Activated CD4-positive, alpha-beta T cell treated with anti-CD3 and anti-CD28 coated beads, Interleukin-2, amount 50 U/mL, for 48 hours (primary cell): ENCODE measurements around the gene CACNG3.
"Not testable (repeated sequence)": the region's sequence is repeated elsewhere in the genome, so short reads cannot be mapped to it uniquely, and the experiment has no call there.

ENCODE experiments used
- DNase-seq, 2 experiments: peaks; one replicate each; pipeline ENCODE4 v3.0.0-alpha.2; 2020

CACNG3 gene

DNA sequence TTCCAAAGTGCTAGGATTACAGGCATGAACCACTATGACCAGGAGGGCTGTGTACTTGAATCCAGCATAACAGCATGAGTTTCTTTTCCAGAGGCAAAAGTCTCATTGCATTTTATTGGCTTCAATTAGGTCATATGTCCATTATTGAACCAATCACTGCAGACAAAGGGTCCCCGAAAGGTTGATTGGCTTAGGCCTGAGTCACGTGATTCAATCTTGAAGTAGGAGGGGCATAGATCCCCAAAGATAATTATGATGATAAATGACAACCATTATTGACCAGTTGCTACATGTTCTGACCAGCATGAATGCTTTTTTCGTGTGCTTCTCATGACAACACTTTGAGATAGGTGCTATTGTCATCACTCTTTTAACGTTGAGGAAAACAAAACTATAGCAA, 25.3 kb downstream of the CACNG3 start:
- no peak for DNase-seq

DNA sequence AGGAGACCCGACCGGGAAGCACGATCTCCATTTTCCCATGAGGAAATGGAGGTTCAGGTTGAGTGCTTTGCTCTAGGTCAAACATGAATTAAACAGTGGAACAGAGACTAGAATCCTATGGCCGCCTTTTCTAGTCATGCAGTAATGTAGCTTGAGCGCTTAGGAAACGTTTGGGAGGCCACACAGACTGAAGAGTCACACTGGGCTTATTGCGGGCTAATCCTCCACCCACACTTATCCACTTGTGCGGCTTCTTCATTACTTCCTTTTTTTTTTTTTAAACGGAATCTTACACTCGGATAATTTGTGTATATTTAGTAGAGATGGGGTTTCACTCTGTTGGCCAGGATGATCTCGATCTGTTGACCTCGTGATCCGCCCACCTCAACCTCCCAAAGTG, 26.0 kb downstream of the CACNG3 start:
- no peak for DNase-seq

DNA sequence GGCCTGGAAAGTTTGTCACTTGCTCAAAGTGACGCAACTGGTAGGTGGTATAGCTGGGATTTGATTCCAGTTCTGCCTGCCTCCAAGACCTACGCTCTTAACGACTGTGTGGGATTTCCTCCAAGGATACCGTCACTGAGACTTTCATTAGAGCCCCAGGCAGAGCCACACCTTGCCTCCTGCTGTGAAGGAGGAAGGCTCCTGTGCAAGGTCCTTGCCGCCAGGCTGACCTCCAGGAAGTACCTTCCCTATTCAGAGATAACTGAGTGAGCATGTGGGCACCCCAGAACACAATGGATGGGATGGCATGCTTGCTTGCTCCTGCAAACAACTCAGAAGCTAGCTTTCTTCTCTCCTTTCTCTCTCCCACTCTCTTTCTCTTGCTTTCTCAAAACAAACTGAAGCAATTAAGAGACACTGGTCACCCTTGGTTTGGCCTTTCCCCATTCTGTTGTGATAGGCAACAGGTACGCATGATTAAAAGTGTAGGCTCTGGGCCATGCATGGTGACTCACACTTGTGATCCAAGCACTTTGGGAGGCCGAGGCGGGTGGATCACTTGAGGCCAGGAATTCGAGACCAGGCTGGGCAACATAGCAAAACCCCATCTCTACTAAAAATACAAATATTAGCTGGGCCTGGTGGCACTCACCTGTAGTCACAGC, 30.7 kb downstream of the CACNG3 start:
- no peak for DNase-seq

DNA sequence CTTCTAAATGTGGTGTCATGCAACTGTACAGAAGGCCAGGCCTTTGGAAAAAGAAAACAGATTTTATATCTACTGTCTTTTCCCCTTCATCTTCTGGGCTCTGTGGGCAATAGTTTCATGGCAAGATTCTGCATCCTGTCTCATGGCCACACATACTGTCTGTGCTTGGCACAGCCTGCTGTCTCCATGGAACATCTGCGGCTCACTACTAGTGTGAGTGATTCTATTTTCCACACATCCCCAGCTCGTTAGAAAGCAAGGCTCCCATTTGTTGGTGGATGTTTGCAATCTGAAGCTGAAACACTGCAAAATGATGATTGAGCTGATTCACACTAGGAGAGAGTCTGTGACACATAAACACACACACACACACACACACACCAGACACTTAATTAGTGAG, 32.4 kb downstream of the CACNG3 start:
- no peak for DNase-seq

DNA sequence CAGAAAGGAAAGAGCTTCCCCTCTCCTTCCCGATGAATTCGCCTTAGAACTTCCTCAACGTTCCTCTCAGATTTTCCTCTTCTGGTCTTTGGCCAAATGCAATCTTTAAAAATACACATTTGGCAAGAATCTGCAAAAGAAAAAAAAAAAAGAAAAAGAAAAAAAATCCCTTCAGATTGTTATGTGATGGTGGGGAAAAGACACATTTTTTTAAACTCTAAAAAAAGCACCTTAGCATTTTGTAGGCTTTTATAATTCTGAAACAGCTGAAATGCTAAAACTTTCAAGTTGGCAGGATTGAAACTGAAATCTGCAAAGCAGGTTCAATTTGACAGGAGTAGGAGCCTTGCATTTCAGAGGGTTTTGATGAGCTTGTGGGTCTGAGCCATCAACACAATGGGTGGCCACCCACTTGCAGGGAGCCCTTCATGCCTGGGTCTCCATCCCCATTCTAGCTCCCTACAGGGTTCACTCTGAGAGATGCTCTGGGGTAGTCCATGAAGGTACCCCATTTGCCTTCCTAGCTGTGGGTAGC, 33.1 kb downstream of the CACNG3 start:
- no peak for DNase-seq

DNA sequence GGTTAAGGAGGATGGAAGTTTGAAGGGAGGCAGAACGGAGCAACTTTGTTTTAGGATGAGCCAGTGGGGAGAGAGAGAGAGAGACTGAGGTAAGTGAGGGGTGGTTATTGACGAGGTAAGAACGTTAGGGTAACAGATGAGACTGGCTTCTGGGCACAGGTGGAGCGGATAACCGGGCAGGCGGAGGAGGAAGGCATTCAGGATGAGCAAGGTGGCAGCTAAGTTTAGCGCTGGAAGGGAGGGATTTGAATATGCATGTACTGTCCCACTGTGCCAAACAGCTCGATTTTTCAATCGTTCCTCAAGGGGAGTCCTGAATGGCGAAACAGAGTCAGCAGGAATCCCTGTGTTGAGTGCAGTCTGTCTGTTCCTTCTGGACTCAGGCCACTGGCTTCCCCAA, 35.8 kb downstream of the CACNG3 start:
- DNase-seq, result no peak

DNA sequence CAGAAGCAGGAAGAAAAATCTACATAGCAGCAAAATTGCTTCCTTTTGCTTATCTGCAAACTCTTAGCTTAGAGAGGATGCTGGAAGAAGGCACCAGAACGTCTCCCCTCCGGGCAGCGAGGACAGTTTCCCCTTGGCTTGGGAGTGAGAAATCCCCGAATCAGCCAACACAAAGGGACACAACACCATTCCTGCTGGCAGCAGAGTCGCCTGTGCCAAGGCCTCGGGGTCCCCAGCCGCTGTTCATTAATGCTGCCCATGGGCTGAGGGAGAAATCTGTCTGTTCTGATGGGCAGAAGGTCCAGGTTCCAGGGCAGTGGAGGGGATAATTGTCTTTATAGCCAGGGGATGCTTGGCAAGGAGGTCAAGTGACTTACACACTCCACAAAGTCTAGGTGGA, 38.0 kb downstream of the CACNG3 start:
- DNase-seq, result no peak

DNA sequence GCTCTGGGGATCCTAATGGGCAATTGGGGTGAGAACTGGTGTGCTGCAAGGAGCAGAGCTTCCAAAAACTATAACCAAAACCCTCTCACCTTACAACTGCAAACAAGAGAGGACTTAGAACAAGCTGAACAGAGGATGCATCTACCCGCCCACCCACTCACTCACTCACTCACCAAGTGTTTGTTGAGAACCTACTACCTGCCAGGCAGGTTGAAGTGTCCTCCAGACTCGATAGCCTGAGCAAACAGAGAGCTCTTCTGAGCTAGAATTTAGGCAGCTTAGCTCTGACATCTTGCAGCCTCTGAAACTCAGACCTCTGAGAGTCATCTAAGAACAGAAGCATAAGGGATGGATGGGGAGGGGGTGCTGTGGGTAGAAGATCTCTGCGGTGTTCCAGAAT, 41.2 kb downstream of the CACNG3 start:
- DNase-seq, result no peak

DNA sequence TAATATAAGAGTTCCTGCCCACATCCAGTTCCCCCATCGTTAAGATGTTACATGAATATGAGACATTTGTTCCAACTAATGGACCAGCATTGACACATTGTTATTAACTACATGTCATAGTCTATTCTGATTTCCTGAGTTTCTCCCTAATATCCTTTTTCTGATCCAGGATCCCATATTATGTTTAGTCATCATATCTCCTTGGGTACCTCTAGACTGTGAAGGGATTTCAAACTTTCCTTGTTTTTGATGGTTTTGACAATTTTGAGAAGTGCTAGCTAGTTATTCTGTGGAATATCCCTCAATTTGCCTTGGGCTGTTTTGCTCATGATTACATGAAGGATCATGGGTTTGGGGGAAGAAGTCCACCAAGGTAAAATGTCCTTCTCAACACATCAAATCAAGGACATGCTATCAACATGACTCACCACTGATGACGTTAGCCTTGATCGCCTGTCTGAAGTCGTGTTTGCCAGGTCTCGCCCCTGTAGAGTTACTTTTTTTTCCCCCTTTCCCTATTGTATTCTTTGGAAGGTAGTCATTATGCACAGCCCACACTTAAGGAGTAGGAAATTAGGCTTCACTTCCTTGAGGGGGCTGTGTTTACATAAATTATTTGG, 42.5 kb downstream of the CACNG3 start:
- DNase-seq, result no peak

DNA sequence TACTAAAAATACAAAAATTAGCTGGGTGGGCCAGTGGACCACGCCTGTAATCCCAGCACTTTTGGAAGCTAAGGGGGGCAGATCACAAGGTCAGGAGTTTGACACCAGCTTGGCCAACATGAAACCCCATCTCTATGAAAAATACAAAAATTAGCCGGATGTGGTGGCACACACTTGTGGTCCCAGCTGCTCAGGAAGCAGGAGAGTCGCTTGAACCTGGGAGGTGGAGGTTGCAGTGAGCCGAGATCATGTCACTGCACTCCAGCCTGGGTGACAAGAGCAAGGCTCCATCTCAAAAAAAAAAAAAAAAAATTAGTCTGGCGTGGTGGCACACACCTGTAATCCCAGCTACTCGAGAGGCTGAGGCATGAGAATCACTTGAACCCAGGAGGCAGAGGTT, 44.6 kb downstream of the CACNG3 start:
- DNase-seq, result not testable (repeated sequence)

DNA sequence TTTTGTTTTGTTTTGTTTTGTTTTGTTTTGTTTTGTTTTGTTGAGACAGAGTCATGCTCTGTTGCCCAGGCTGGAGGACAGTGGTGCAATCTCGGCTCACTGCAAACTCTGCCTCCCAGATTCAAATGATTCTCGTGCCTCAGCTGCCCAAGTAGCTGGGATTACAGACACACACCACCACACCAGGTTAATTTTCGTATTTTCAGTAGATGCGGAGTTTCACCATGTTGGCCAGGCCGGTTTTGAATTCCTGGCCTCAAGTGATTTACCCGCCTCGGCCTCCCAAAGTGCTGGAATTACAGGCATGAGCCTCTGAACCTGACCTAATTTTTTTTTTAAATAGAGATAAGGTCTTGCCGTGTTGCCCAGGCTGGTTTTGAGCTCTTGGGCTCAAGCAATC, 46.5 kb downstream of the CACNG3 start:
- no peak for DNase-seq

DNA sequence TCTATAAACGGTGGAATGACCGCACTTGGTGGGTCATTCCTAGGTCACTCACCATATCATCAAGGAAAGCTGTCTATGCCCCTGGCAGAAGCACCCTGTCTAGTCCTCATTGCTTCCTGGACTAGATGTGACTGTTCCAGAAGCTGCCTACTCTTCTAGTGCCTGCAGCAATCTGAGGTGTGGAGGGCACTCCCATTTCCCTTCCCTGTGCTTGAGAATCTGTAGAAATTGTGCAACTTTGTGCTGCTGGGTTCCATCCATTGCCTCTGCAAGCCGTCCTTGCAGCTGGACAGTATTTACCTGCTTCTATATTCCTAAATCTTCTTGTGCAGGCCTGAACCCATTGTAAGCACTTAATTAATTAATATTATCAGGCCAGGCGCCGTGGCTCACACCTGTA, 52.1 kb downstream of the CACNG3 start:
- DNase-seq, result no peak

DNA sequence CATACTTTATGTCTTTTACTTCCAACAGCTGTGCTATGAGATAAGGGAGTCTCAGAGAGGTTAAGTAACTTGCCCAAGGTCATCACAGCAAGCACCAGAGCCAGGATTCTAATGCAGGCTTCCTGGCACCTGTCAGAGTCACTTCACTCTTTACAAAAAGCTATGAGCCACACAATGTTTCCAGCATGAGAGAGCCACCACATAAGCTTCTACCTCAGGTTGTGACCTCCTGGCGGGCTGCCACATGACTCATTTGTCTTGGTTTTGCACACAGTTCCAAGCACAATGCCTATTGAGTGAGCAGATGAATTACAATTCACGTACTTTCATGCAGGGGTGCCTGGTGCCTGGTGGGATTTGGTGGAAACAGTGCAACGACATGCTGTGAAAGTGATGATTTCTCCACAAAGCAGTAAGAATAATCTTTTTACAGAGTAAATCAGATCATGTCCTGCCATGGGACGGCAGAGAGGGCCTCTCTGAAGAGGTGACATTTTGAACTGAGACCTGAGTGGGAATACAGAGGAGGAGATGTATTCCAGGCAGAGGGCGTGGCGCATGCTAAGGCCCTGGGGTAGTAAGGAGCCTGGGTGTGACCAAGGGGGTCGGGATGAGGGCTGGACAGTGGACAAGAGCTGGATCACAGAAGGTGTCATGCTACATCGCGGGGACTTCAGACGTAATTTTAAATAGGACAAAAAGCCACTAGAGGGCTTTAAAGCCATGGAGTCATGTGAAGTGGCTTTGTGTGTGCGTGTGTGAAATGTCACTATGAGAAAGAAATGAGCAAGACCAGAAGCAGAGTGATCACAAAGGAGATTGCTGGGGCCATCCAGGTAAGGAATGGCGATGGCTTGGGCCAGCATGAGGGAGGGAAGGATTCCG, 53.4 kb downstream of the CACNG3 start:
- DNase-seq, result peak; percentile 71 to 76

DNA sequence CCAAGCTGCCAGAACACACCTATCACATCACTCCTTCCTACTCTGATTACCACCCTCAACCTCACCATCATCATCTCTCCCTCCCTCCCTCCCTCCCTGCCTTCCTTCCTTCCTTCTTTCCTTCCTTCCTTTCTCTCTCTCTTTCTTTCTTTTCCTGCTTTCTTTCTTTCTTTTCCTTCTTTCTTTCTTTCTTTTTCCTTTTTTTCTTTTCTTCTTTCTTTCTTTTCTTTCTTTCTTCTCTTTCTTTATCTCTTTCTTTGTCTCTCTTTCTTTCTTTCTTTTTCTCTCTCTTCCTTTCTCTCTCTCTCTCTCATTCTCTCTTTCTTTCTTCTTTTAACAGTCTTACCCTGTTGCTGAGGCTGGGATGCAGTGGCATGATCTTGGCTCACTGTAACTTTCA, 59.2 kb downstream of the CACNG3 start:
- no peak for DNase-seq

DNA sequence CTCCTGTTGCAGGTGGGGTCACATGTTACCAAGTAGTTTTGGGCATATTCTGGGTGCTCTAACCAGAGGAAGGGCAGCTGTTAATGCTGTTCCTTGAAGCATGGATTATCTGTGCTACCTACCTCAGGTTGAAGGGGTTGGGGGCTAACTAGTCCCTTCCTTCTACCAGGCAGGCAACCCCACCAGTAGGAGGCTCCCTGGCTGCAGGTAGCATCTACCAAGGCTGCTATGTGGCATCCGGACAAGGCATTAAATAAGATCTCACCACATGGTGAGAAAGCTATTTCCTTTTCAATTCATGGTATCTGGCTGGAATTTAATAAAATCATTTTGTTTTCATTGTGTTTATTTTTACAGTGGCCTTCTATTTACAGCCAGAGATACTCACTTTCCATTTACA, 62.5 kb downstream of the CACNG3 start:
- DNase-seq, result no peak

DNA sequence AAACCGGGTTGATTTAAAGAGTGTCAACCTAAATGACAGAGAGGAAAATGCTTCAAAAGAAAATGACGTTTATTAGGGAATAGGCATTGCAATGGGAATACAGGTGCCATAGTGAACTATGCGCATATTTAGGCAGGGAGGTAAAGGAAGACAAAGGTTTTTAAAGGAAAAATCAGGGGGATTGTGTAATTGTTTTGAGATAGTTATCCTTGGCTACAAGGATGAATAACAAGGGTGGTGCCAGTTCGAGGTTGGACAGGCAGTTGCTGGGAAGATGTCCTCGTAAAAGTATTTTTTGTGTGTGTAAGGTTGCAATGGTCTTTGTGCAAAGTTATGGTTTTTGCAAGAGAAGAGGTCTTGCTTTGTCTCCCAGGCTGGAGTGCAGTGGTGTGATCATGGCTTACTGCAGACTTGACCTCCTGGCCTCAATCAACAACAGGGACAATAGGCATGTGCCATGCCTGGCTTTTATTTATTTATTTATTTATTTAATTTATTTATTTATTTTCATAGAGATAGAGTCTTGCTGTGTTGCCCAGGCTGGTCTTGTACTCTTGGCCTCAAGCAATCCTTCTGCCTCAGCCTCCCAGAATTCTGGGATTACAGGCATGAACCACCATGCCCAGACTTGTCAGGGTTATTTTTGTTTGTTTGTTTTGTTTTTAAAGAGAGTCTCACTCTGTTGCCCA, 63.1 kb downstream of the CACNG3 start:
- no peak for DNase-seq

DNA sequence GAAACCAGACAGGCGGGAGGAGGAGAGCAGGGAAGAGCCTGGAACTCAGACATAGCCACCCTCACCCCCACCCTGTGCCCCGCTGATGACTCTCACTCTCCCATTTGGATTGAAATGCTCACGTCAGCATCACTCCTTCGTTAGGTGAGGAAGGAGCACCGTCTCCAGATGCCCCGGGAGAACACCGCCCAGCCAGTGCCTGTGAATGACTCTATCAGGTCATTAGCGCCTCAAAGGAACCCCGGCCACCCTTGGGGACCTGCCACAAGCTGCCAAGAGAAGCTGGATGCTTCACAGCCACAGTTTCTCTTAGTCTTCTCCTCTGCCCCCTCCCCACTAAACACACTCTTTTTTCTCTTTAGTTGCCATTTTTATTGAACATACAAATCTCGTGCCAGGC, 66.0 kb downstream of the CACNG3 start:
- no peak for DNase-seq

DNA sequence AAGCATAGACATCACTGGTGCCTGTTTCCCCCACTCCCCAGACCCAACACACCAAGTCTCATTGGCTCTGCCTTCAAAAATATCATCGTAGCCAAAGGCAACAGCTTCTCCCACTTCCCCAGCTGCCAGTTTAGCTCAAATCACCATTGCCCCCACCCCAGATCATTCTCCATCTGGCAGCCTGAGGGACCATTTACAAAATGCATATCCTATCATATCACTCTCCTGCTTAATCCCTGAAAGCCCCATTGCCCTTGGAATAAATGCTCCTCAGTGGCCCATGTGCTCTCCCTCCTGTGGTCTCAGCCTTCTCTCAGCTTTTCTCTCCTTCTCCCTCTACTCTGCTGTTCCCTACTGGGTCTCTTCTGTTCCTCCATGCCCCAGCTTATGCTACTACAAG, 68.3 kb downstream of the CACNG3 start:
- no peak for DNase-seq

DNA sequence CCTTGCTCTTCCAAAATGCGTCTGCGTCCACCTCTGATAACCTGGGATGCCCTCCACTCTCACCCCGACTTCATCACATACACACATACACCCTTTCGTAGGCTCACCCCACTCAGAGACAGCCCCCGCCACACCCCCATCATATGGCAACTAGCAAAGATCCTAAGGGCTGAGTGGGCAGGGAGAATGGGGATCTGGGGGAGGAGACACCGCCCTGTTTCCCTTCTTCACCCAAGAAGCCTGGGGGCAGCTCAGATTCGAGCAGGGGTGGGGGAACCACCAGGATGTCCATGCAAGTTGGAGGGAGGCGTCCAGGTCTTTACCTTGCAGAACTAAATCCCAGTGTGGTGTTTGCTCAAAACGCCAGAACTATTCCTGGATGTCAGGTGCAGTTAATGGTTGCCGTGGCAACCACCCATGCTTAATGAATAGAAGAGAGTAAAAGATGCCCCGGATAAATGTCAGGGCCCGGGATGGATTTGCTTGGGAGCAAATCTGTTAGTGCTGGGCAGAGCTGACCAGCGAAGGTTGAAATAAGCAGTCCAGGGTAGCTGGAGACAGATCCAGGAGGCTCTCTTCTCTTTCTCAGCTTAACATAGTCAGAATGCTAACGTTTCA, 72.8 kb downstream of the CACNG3 start:
- DNase-seq, result no peak

DNA sequence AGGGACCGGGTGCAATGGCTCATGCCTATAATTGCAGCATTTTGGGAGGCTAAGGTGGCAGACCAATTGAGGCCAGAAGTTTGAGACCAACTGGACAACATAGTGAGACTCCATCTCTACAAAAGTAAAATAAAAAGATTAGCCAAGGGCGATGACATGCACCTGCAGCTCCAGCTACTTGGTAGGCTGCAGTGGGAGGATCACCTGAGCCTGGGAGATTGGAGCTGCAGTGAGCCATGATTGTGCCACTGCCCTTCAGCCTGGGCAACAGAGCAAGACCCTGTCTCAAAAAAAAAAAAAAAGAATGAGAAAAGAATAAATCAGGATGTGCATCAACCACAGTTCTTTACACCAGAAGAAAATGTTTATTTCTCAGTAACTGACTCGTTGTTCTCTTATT, 76.0 kb downstream of the CACNG3 start:
- no peak for DNase-seq

DNA sequence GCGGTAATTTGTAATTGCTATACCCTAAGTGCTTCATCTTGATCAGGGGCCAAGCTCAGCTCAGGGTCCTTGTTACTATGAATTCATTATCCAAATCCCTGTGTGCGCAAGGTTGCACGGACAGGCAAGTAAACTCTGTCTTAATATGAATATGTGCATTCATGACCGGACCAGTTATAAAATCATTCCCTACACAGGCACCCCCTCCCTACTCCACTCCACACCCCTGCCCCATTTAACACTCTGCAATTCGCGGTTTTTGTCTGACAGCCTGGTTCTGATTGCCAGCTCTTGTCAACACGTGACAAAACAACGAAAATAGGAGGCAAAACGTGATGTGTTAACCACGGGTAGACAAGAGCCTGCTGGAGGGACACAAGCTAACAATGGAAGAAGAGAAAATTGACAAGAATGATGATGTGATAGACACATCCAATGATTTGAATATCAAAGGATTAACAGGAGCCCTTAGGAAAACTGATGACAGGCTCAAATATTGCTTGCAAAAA, 76.5 kb downstream of the CACNG3 start:
- no peak for DNase-seq

DNA sequence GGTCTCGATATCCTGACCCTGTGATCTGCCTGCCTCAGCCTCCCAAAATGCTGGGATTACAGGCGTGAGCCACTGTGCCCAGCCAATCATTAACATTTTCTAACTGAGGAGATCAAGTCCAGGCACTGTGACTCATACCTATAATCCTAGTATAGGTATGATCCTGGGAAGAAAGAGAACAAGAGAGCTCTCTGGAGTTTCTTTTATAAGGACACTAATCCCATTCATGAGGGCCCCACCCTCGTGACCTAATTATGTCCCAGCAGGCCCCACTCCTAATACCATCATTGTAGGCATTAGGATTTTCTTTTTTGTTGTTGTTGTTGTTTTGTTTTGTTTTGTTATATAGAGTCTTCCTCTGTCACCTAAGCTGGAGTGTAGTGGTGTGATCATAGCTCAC, 80.4 kb downstream of the CACNG3 start:
- no peak for DNase-seq

DNA sequence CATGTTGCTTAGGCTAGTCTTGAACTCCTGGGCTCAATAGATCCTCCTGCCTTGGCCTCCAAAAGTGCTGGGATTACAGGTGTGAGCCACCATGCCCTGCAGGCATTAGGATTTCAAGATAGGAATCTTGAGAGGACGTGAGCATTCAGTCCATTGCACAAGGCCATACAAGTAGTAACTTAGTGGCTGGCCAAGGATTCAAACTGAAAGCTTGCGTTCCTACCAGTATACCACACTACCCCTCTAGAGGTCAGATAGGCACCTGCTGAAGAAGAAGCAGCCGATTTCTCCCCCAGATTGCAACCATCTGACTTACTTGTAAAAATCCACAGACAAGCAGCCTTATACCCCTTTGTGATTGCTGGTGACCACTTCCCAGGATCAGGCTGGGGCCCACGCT, 80.9 kb downstream of the CACNG3 start:
- no peak for DNase-seq
